Esophagus muscularis mucosa (tissue), 4 donors: ENCODE data around the gene SIGLEC8. TPM values are rescaled to one million over a fixed set of nuclear protein-coding genes. Genes with fewer than 3 reads are reported as not detected.
"Not testable (repeated sequence)": the region's sequence is repeated elsewhere in the genome, so short reads cannot be mapped to it uniquely, and the experiment has no call there.

ENCODE experiments used
- DNase-seq: peaks from one replicate; pipeline ENCODE4 v3.0.0-alpha.2; 2017; ENCODE audit errors: extremely low spot score
- H3K27ac ChIP-seq, 4 donors: fragments of 200-600 bp; sonication (generic); replicated peaks in 1 of 4; 1 replicate in 3 of 4; 2 replicates in 1 of 4; pipeline ENCODE4 v1.5.1; 2016 to 2019; ENCODE audit warnings: mild to moderate bottlenecking in 1 of 4
- H3K27me3 ChIP-seq, 4 donors: fragments of 200-600 bp; sonication (generic); one replicate each; pipeline versions ENCODE4 v1.5.1 to v1.6.0; 2016 to 2019
- H3K36me3 ChIP-seq, 4 donors: fragments of 200-600 bp; sonication (generic); one replicate each; pipeline ENCODE4 v1.5.1; 2016 to 2019
- H3K4me1 ChIP-seq, 4 donors: fragments of 200-600 bp; sonication (generic); one replicate each; pipeline ENCODE4 v1.5.1; 2016 to 2019
- H3K4me3 ChIP-seq, 4 donors: fragments of 200-600 bp; sonication (generic); 1 replicate in 2 of 4; 2 replicates in 2 of 4; pipeline ENCODE4 v1.5.1; 2016 to 2019; ENCODE audit warnings: mild to moderate bottlenecking in 4 of 4, moderate library complexity in 1 of 4
- H3K9me3 ChIP-seq, 4 donors: fragments of 200-600 bp; sonication (generic); 1 replicate in 3 of 4; 2 replicates in 1 of 4; pipeline ENCODE4 v1.5.1; 2016 to 2019
- EP300 ChIP-seq: sonication (generic); formaldehyde crosslinking; IDR thresholded peaks from one replicate; pipeline ENCODE4 v1.6.1; 2017; ENCODE audit warnings: antibody characterized with exemption
- POLR2A ChIP-seq: fragments of 450-650 bp; IDR thresholded peaks from one replicate; pipeline ENCODE4 v1.6.1; 2017; ENCODE audit warnings: antibody characterized with exemption, moderate library complexity, mild to moderate bottlenecking, low read depth
- POLR2AphosphoS5 ChIP-seq, 2 donors: sonication (generic); formaldehyde crosslinking; IDR thresholded peaks; one replicate each; pipeline ENCODE4 v1.6.1; 2017; ENCODE audit warnings: antibody characterized with exemption in 2 of 2
- WGBS: methylation state at CpG from one replicate; pipeline ENCODE4 v1.1.5; 2018; 5-methylcytosine and 5-hydroxymethylcytosine counted together
- intact Hi-C: fragments of 100-400 bp; cut with DNase I; formaldehyde crosslinking; loops from one replicate; pipeline ENCODE4 v1.15.1; 2023
- total RNA-seq, 4 donors: library from RNA; depleted of rRNA; stranded (reverse); fragments of >200 nt; gene quantifications; one replicate each; pipeline versions ENCODE4 v1.1.0 to v1.2.1, GENCODE V29; 2016
- TF ChIP-seq, protein P1 (sequence below), 3 experiments: fragments of 200-600 bp in 2 of 3; fragments of 450-650 bp in 1 of 3; sonication (generic) in 2 of 3; IDR thresholded peaks; one replicate each; pipeline ENCODE4 v1.5.1; 2017 to 2019; ENCODE audit warnings: antibody characterized with exemption in 3 of 3, mild to moderate bottlenecking in 2 of 3, moderate library complexity in 1 of 3

The SIGLEC8 gene
- total RNA-seq, 4 donors from 2014 or later, result 0.66 to 1.7 (median 0.86) TPM; not detected in 1

- Histone ChIP-seq H3K27me3 (peaks cover 0 to 13% (median 0%) of the 10 kb centered on the region in 4 donors), H3K36me3 (no peaks in the 10 kb centered on the region), H3K27ac (no peak overlapping the region), H3K9me3 (peaks cover 0 to 9% (median 0%) of the 10 kb centered on the region in 4 donors), H3K4me1 (no peaks in the 10 kb centered on the region), H3K4me3 (no peak overlapping the region)
- intact Hi-C loops, result no loop called here
- WGBS, result 69% methylated on average over 3 of the region's 3 CpGs
- TF ChIP-seq POLR2AphosphoS5 (IDR thresholded peaks at IDR 0.05) (no peak), EP300 (no peak), POLR2A (no peak)
- TF ChIP-seq, protein P1, sequence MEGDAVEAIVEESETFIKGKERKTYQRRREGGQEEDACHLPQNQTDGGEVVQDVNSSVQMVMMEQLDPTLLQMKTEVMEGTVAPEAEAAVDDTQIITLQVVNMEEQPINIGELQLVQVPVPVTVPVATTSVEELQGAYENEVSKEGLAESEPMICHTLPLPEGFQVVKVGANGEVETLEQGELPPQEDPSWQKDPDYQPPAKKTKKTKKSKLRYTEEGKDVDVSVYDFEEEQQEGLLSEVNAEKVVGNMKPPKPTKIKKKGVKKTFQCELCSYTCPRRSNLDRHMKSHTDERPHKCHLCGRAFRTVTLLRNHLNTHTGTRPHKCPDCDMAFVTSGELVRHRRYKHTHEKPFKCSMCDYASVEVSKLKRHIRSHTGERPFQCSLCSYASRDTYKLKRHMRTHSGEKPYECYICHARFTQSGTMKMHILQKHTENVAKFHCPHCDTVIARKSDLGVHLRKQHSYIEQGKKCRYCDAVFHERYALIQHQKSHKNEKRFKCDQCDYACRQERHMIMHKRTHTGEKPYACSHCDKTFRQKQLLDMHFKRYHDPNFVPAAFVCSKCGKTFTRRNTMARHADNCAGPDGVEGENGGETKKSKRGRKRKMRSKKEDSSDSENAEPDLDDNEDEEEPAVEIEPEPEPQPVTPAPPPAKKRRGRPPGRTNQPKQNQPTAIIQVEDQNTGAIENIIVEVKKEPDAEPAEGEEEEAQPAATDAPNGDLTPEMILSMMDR (IDR thresholded peaks at IDR 0.05), result no peak
- DNase-seq, result no peak
Measured at GRCh38 chr19:51503896-51504295, 45.6 kb upstream of the SIGLEC8 start.

DNA sequence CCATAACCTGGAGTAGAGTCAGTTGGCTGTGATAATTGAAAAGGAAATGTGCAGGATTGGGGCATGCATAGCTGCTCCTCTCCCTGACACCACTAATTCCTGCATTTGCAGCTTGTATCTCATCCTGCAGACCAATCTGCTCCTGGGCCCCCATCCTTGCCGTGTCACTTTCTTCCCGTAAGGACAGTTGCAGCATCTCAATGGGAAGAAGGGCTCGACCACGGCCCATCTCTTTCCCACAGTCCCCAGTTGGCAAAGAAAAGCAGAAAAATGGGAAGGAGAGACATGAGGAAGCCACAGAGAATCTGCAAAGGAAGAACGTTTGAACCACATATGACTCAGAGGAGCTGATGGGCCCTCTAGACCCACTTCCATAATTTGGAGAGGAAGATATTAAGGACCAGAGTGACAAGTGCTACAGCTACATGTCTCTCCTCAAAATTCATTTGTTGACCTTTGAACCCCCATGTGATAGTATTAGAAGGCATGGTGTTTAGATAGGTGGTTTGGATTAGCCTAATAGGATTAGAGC, 45.1 kb upstream of the SIGLEC8 start:
- Histone ChIP-seq H3K4me1 (no peaks in the 10 kb centered on the region), H3K27me3 (peaks cover 0 to 12% (median 0%) of the 10 kb centered on the region in 4 donors), H3K9me3 (peaks cover 0 to 9% (median 0%) of the 10 kb centered on the region in 4 donors), H3K27ac (no peak overlapping the region), H3K4me3 (no peak overlapping the region), H3K36me3 (no peaks in the 10 kb centered on the region)
- no peak for DNase-seq
- intact Hi-C loops, result no loop called here
- no peak for TF ChIP-seq EP300
- no peak for TF ChIP-seq POLR2A
- no peak for TF ChIP-seq POLR2AphosphoS5 (IDR thresholded peaks at IDR 0.05)
- TF ChIP-seq, protein P1 (IDR thresholded peaks at IDR 0.05), result no peak
- WGBS, result 76% methylated on average over 5 of the region's 5 CpGs

DNA sequence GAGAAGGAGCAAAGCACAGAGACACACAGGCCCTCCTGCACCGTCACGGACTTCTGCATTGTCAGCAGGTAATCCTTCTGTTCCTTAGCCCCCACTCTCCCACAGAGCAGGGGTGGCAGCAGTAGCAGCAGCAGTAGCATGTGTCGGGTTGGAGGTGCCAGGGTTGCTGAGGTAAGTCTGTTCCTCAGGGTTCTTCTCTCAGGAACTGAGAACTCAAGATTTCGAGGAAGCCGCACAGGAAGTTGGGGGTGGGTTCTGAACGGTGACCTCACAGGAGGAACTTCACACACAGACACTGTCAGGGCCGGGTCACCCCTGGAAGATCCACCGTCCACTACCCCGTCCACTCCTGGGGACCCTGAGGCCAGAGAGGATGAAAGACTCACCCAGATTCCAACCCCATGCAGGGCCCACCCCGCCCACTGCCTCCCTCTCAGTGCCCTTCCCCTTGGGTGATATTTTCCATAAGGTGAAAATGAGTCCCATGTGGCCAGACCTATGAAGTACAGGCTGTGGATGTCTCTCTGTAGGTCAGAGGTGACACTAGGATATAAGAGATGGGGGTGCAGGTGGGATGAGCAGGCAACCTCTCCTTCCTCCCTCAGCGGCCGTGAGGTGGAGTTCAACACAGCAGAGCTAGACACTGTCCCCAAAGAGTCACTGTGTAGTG, 43.5 kb upstream of the SIGLEC8 start, which contains the start of gene SIGLEC12:
TSS of gene SIGLEC12 (minus strand) at position 207 of the 670 bp plus-strand sequence. CDS start at position 140, 67 bp downstream.
- H3K4me1 ChIP-seq, result no peaks in the 10 kb centered on the region
- no peak within 1 kb of the TSS for H3K4me3 ChIP-seq
- intact Hi-C loops, result no loop called here
- DNase-seq, result no peak
- no peak within 1 kb of the TSS for H3K27ac ChIP-seq
- peaks cover 0 to 12% (median 0%) of the 10 kb centered on the region in 4 donors for H3K27me3 ChIP-seq
- peaks cover 0 to 9% (median 0%) of the 10 kb centered on the region in 4 donors for H3K9me3 ChIP-seq
- WGBS, result 59% methylated on average over 10 of the region's 12 CpGs
- H3K36me3 ChIP-seq, result no peaks in the 10 kb centered on the region
- TF ChIP-seq EP300, result no peak
- TF ChIP-seq, protein P1 (IDR thresholded peaks at IDR 0.05), result no peak
- TF ChIP-seq POLR2AphosphoS5 (IDR thresholded peaks at IDR 0.05), result no peak
- no peak for TF ChIP-seq POLR2A

GRCh38 chr19:51500931-51501330, 42.7 kb upstream of the SIGLEC8 start:
- H3K27ac ChIP-seq, DNase-seq, H3K9me3 ChIP-seq, H3K4me1 ChIP-seq, H3K4me3 ChIP-seq, H3K36me3 ChIP-seq, intact Hi-C loops: not testable (repeated sequence)
- WGBS, result 79% methylated on average over 7 of the region's 8 CpGs
- peaks cover 0 to 12% (median 0%) of the 10 kb centered on the region in 4 donors for H3K27me3 ChIP-seq

DNA sequence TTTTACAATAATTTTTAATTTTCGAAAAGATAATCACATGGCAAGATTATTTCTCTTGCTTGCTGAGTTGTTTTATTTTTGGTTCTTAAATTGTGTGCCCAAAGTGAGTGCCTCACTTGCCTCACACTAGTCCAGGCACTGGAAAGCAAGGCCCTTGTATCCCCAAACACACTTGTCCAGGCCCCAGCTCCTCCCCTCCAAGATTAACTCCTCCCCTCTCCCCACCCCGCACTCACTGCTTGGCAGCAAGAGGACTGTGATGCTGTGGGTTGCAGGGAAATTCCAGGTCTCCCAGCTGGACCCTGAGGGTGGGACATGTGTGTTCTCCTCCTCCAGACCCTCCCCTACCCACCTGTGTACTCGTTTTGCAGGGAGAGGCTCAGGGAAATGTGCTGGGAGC, 39.4 kb upstream of the SIGLEC8 start:
- Histone ChIP-seq H3K27me3 (peaks cover 0 to 23% (median 0%) of the 10 kb centered on the region in 4 donors), H3K4me3 (no peak overlapping the region), H3K36me3 (no peaks in the 10 kb centered on the region), H3K9me3 (no peaks in the 10 kb centered on the region), H3K27ac (no peak overlapping the region), H3K4me1 (no peaks in the 10 kb centered on the region)
- intact Hi-C loops, result no loop called here
- DNase-seq, result no peak
- 42% methylated on average over 3 of the region's 3 CpGs for WGBS
- TF ChIP-seq POLR2AphosphoS5 (IDR thresholded peaks at IDR 0.05) (no peak), POLR2A (no peak), EP300 (no peak)
